HG02852 (cell line): ENCODE measurements around the gene NOVA1.
"Not testable (repeated sequence)": the region's sequence is repeated elsewhere in the genome, so short reads cannot be mapped to it uniquely, and the experiment has no call there.

Source experiments
- ATAC-seq: cut with Tn5 transposase; IDR thresholded peaks from one replicate; pipeline ENCODE4 v1.9.1; 2021; ENCODE audit warnings: mild to moderate bottlenecking, moderate library complexity; ENCODE audit not compliant: unreplicated experiment

The NOVA1 gene

GRCh38 chr14:26597589-26598080 is at the start of gene NOVA1:
TSS of gene NOVA1 (minus strand) at chr14:26598033. CDS start at chr14:26597436, 597 bp downstream.
- no peak for ATAC-seq

GRCh38 chr14:26645057-26645456 is 47.2 kb upstream of the NOVA1 start:
- not testable (repeated sequence) for ATAC-seq

GRCh38 chr14:26636561-26636960 is 38.7 kb upstream of the NOVA1 start:
- ATAC-seq: no peak

GRCh38 chr14:26634946-26635345 is 37.1 kb upstream of the NOVA1 start:
- not testable (repeated sequence) for ATAC-seq

GRCh38 chr14:26626256-26626655 is 28.4 kb upstream of the NOVA1 start:
- no peak for ATAC-seq

GRCh38 chr14:26622611-26623010 is 24.8 kb upstream of the NOVA1 start:
- no peak for ATAC-seq

- no peak for ATAC-seq
These were observed 24.2 kb upstream of the NOVA1 start for GRCh38 chr14:26621807-26622560.

- ATAC-seq: no peak
These were observed 23.5 kb upstream of the NOVA1 start for GRCh38 chr14:26621364-26621763.

GRCh38 chr14:26611259-26611658 is 13.4 kb upstream of the NOVA1 start:
- no peak for ATAC-seq

- ATAC-seq: no peak
These were observed 9.0 kb upstream of the NOVA1 start for GRCh38 chr14:26606729-26607312.

GRCh38 chr14:26605602-26606001 is 7.8 kb upstream of the NOVA1 start:
- ATAC-seq: no peak

- no peak for ATAC-seq
These were observed 5.1 kb upstream of the NOVA1 start for GRCh38 chr14:26602902-26603301.

GRCh38 chr14:26601856-26602255 is 4.0 kb upstream of the NOVA1 start:
- ATAC-seq: no peak

- no peak for ATAC-seq
These were observed 1.5 kb upstream of the NOVA1 start for GRCh38 chr14:26599291-26599690.

GRCh38 chr14:26598672-26599131 is 869 bp upstream of the NOVA1 start:
- ATAC-seq: no peak

- ATAC-seq: no peak
These were observed 343 bp upstream of the NOVA1 start for GRCh38 chr14:26598081-26598671.

GRCh38 chr14:26597071-26597588 is 703 bp downstream of the NOVA1 start:
- no peak for ATAC-seq

- no peak for ATAC-seq
These were observed 1.2 kb downstream of the NOVA1 start for GRCh38 chr14:26596543-26597061.

- ATAC-seq: no peak
These were observed 1.8 kb downstream of the NOVA1 start for GRCh38 chr14:26595926-26596542.

- no peak for ATAC-seq
These were observed 2.9 kb downstream of the NOVA1 start for GRCh38 chr14:26594756-26595545.
